Colon (tissue), 2 donors: Measurements from ENCODE around the gene TRPM2.
"Not testable (repeated sequence)": the region's sequence is repeated elsewhere in the genome, so short reads cannot be mapped to it uniquely, and the experiment has no call there.

ENCODE experiments used
- FAIRE-seq: peaks from 2 replicates; lab custom pipeline; 2012; peaks lifted over from hg19 to GRCh38; lab: Jason Lieb, UNC
- donor health status: control.
- donor health status: control.

The TRPM2 gene

GRCh38 chr21:44375281-44375651 is 21.8 kb downstream of the TRPM2 start:
- FAIRE-seq, result no peak

GRCh38 chr21:44375761-44376241 is 22.4 kb downstream of the TRPM2 start:
- FAIRE-seq, result no peak

GRCh38 chr21:44376606-44377005 is 23.2 kb downstream of the TRPM2 start:
- FAIRE-seq, result no peak

GRCh38 chr21:44377201-44377921 is 23.9 kb downstream of the TRPM2 start:
- FAIRE-seq, result no peak

GRCh38 chr21:44377922-44378645 is 24.7 kb downstream of the TRPM2 start:
- no peak for FAIRE-seq

- no peak for FAIRE-seq
Observed at GRCh38 chr21:44378646-44379514, 25.5 kb downstream of the TRPM2 start.

- FAIRE-seq, result no peak
Observed at GRCh38 chr21:44379515-44379848, 26.1 kb downstream of the TRPM2 start.

- no peak for FAIRE-seq
Observed at GRCh38 chr21:44379991-44380865, 26.8 kb downstream of the TRPM2 start.

GRCh38 chr21:44380876-44381275 is 27.5 kb downstream of the TRPM2 start:
- no peak for FAIRE-seq

GRCh38 chr21:44381874-44382273 is 28.5 kb downstream of the TRPM2 start:
- FAIRE-seq, result no peak

- FAIRE-seq, result no peak
Observed at GRCh38 chr21:44382536-44382935, 29.1 kb downstream of the TRPM2 start.

GRCh38 chr21:44383216-44383615 is 29.8 kb downstream of the TRPM2 start:
- FAIRE-seq, result no peak

GRCh38 chr21:44384968-44385367 is 31.5 kb downstream of the TRPM2 start:
- FAIRE-seq, result no peak

GRCh38 chr21:44389335-44389734 is 35.9 kb downstream of the TRPM2 start:
- FAIRE-seq, result no peak

GRCh38 chr21:44390886-44391285 is 37.5 kb downstream of the TRPM2 start:
- no peak for FAIRE-seq

GRCh38 chr21:44391345-44392091 is 38.1 kb downstream of the TRPM2 start:
- FAIRE-seq, result no peak

- no peak for FAIRE-seq
Observed at GRCh38 chr21:44392185-44392584, 38.8 kb downstream of the TRPM2 start.

GRCh38 chr21:44392916-44393315 is 39.5 kb downstream of the TRPM2 start:
- no peak for FAIRE-seq

GRCh38 chr21:44394733-44395132 is 41.3 kb downstream of the TRPM2 start:
- FAIRE-seq, result no peak

- no peak for FAIRE-seq
Observed at GRCh38 chr21:44395260-44395659, 41.8 kb downstream of the TRPM2 start.

- FAIRE-seq, result not testable (repeated sequence)
Observed at GRCh38 chr21:44396803-44397202, 43.4 kb downstream of the TRPM2 start.
